OCI-LY3 (cell line): ENCODE results near the gene SCP2.

ENCODE experiments used
- H2AFZ ChIP-seq: fragments of 200-600, 300-600 bp; shearing (Covaris generic); 2 replicates; pipeline ENCODE4 v1.6.0; 2014; ENCODE audit warnings: antibody characterized with exemption, low read depth, low read length
- H3K27ac ChIP-seq: fragments of 200-600, 300-600 bp; sonication (generic); 2 replicates; pipeline ENCODE4 v1.5.1; 2014; ENCODE audit warnings: mild to moderate bottlenecking, low read length, moderate library complexity, mixed read lengths
- H3K27me3 ChIP-seq: fragments of 200-600, 300-600 bp; sonication (generic); 2 replicates; pipeline ENCODE4 v1.6.1; 2014; ENCODE audit warnings: low read depth, low read length, mixed read lengths
- H3K36me3 ChIP-seq: fragments of 200-600, 300-600 bp; sonication (generic); replicated peaks from 2 replicates; pipeline ENCODE3; 2014; ENCODE audit warnings: low read depth, low read length, mixed read lengths
- H3K4me1 ChIP-seq: fragments of 300-600, 200-600 bp; sonication (generic); 2 replicates; pipeline ENCODE4 v1.6.1; 2014; ENCODE audit warnings: low read length, mixed read lengths
- H3K4me2 ChIP-seq: fragments of 200-600, 300-600 bp; sonication (generic); 2 replicates; pipeline ENCODE4 v1.6.1; 2014; ENCODE audit warnings: low read length, mixed read lengths
- H3K4me3 ChIP-seq: fragments of 300-600, 200-600 bp; sonication (generic); 2 replicates; pipeline ENCODE4 v1.5.1; 2014; ENCODE audit warnings: antibody characterized with exemption, mild to moderate bottlenecking, low read length, moderate library complexity
- H3K79me2 ChIP-seq: fragments of 300-600, 200-600 bp; shearing (Covaris generic); 2 replicates; pipeline ENCODE4 v1.6.1; 2014; ENCODE audit warnings: mild to moderate bottlenecking, low read length, mixed read lengths
- H3K9ac ChIP-seq: fragments of 300-600, 200-600 bp; shearing (Covaris generic); 2 replicates; pipeline ENCODE4 v1.6.0; 2014; ENCODE audit warnings: mild to moderate bottlenecking, low read length, moderate library complexity
- H3K9me3 ChIP-seq: fragments of 200-600, 300-600 bp; shearing (Covaris generic); 2 replicates; pipeline ENCODE4 v1.6.1; 2014; ENCODE audit warnings: low read length, mixed read lengths; ENCODE audit not compliant: insufficient read depth
- H4K20me1 ChIP-seq: fragments of 200-600, 300-600 bp; sonication (generic); 2 replicates; pipeline ENCODE4 v1.6.1; 2016; ENCODE audit warnings: low read length, mixed read lengths; ENCODE audit not compliant: insufficient read depth
- EZH2phosphoT487 ChIP-seq: fragments of 200-600 bp; shearing (Covaris generic); IDR thresholded peaks from 2 replicates; pipeline ENCODE4 v1.6.1; 2018; ENCODE audit warnings: antibody characterized with exemption, mixed run types, low read depth
- TF ChIP-seq, protein P1 (sequence below): fragments of 200-600, 300-600 bp; sonication (generic); IDR thresholded peaks from 2 replicates; pipeline ENCODE4 v1.5.1; 2014; ENCODE audit warnings: antibody characterized with exemption, low read length, low read depth

Gene SCP2

DNA sequence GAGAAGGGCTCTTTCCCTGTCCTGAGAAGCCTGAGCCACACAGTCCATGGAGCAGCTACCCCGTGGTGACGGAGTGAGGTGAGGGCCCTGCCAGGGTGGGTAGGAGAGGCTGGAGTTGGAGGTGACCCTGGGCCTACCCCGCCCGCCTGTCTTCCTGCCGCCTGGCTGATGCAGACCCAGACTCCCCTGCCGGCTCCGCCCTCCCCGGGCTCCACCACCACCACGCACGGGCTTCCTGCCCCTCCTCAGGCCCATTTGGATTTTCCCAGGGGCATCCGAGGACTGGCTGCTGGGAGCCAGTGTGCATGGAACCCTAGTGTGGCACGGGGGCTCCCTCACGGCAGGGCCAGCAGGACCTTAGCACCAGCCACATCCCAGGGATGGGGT lies 167.4 kb downstream of the SCP2 start:
- no peaks in the 10 kb centered on the region for H3K4me1 ChIP-seq
- H4K20me1 ChIP-seq = no peaks in the 10 kb centered on the region
- H3K9ac ChIP-seq = no peak overlapping the region
- H3K27me3 ChIP-seq = no peaks in the 10 kb centered on the region
- H3K27ac ChIP-seq = no peak overlapping the region
- H3K4me3 ChIP-seq = no peak overlapping the region
- H3K79me2 ChIP-seq = no peaks in the 10 kb centered on the region
- no peak overlapping the region for H3K4me2 ChIP-seq
- no peak overlapping the region for H2AFZ ChIP-seq
- TF ChIP-seq EZH2phosphoT487 = no peak
- TF ChIP-seq, protein P1, sequence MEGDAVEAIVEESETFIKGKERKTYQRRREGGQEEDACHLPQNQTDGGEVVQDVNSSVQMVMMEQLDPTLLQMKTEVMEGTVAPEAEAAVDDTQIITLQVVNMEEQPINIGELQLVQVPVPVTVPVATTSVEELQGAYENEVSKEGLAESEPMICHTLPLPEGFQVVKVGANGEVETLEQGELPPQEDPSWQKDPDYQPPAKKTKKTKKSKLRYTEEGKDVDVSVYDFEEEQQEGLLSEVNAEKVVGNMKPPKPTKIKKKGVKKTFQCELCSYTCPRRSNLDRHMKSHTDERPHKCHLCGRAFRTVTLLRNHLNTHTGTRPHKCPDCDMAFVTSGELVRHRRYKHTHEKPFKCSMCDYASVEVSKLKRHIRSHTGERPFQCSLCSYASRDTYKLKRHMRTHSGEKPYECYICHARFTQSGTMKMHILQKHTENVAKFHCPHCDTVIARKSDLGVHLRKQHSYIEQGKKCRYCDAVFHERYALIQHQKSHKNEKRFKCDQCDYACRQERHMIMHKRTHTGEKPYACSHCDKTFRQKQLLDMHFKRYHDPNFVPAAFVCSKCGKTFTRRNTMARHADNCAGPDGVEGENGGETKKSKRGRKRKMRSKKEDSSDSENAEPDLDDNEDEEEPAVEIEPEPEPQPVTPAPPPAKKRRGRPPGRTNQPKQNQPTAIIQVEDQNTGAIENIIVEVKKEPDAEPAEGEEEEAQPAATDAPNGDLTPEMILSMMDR = no peak
- H3K36me3 ChIP-seq = no peaks in the 10 kb centered on the region
- no peaks in the 10 kb centered on the region for H3K9me3 ChIP-seq
